ENCODE results near the gene ART3. TPM values are rescaled to one million over a fixed set of nuclear protein-coding genes. Genes with fewer than 3 reads are reported as not detected.

The ART3 gene
- total RNA-seq, 1 experiment from 2014 or later: not detected

- no peak overlapping the region for H3K27ac ChIP-seq
- H3K9me3 ChIP-seq (ENCODE audit: insufficient read depth, low read depth): no peaks in the 10 kb centered on the region
- intact Hi-C loops (cut with micrococcal nuclease; ENCODE audit: unreplicated experiment): no loop called here
- no TSS peak for BruUV-seq (replicated peaks)
- no peaks in the 10 kb centered on the region for H3K9me2 ChIP-seq (ENCODE audit: insufficient read depth)
- no peaks in the 10 kb centered on the region for H3K36me3 ChIP-seq (ENCODE audit: low read depth)
- H3K4me1 ChIP-seq (replicated peaks; ENCODE audit: insufficient read depth): no peaks in the 10 kb centered on the region
- no peak overlapping the region for H3K4me3 ChIP-seq
- H2AFZ ChIP-seq: no peak overlapping the region
- H3F3A ChIP-seq (ENCODE audit: insufficient read depth, low read depth): no peaks in the 10 kb centered on the region
- no peaks in the 10 kb centered on the region for H3K79me2 ChIP-seq (ENCODE audit: low read depth)
- CTCF ChIA-PET: no interaction called here
- H4K20me1 ChIP-seq (ENCODE audit: insufficient read depth): no peaks in the 10 kb centered on the region
- POLR2A ChIA-PET (ENCODE audit: unreplicated experiment): no interaction called here
- no peak for TF ChIP-seq EZH2 (IDR thresholded peaks at IDR 0.05; ENCODE audit: low read depth)
- TF ChIP-seq, protein P1, sequence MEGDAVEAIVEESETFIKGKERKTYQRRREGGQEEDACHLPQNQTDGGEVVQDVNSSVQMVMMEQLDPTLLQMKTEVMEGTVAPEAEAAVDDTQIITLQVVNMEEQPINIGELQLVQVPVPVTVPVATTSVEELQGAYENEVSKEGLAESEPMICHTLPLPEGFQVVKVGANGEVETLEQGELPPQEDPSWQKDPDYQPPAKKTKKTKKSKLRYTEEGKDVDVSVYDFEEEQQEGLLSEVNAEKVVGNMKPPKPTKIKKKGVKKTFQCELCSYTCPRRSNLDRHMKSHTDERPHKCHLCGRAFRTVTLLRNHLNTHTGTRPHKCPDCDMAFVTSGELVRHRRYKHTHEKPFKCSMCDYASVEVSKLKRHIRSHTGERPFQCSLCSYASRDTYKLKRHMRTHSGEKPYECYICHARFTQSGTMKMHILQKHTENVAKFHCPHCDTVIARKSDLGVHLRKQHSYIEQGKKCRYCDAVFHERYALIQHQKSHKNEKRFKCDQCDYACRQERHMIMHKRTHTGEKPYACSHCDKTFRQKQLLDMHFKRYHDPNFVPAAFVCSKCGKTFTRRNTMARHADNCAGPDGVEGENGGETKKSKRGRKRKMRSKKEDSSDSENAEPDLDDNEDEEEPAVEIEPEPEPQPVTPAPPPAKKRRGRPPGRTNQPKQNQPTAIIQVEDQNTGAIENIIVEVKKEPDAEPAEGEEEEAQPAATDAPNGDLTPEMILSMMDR (conservative IDR thresholded peaks at IDR 0.05): no peak
- H3K27me3 ChIP-seq (ENCODE audit: insufficient read depth, low read depth): no peaks in the 10 kb centered on the region
- no peak overlapping the region for H3K4me2 ChIP-seq
- no peak for DNase-seq
Observed at GRCh38 chr4:76078033-76078613, 3.6 kb downstream of the ART3 start.

- Histone ChIP-seq H3F3A (ENCODE audit: insufficient read depth, low read depth) (no peaks in the 10 kb centered on the region), H3K36me3 (ENCODE audit: low read depth) (no peaks in the 10 kb centered on the region), H3K4me2 (no peak overlapping the region), H4K20me1 (ENCODE audit: insufficient read depth) (no peaks in the 10 kb centered on the region), H3K4me1 (replicated peaks; ENCODE audit: insufficient read depth) (peaks cover 5% of the 10 kb centered on the region; the same call in 1 of the 2 replicates), H3K4me3 (no peak overlapping the region), H3K9me2 (ENCODE audit: insufficient read depth) (no peaks in the 10 kb centered on the region), H3K27me3 (ENCODE audit: insufficient read depth, low read depth) (no peaks in the 10 kb centered on the region), H2AFZ (no peak overlapping the region), H3K27ac (no peak overlapping the region), H3K9me3 (ENCODE audit: insufficient read depth, low read depth) (no peaks in the 10 kb centered on the region), H3K79me2 (ENCODE audit: low read depth) (no peaks in the 10 kb centered on the region)
- ChIA-PET CTCF (interaction anchor here (0.6 kb wide), 1 partner anchor 291 kb away, joined by 3 read pairs; no protein-coding TSS in a partner anchor), POLR2A (ENCODE audit: unreplicated experiment) (interaction anchor here (0.6 kb wide), 1 partner anchor 180 kb away, joined by 3 read pairs; no protein-coding TSS in a partner anchor)
- no TSS peak for BruUV-seq (replicated peaks)
- intact Hi-C loops (cut with micrococcal nuclease; ENCODE audit: unreplicated experiment): no loop called here
- DNase-seq: no peak
- TF ChIP-seq, protein P1 (conservative IDR thresholded peaks at IDR 0.05): no peak
- no peak for TF ChIP-seq EZH2 (IDR thresholded peaks at IDR 0.05; ENCODE audit: low read depth)
Observed at GRCh38 chr4:76083386-76083988, 9.0 kb downstream of the ART3 start.

DNA sequence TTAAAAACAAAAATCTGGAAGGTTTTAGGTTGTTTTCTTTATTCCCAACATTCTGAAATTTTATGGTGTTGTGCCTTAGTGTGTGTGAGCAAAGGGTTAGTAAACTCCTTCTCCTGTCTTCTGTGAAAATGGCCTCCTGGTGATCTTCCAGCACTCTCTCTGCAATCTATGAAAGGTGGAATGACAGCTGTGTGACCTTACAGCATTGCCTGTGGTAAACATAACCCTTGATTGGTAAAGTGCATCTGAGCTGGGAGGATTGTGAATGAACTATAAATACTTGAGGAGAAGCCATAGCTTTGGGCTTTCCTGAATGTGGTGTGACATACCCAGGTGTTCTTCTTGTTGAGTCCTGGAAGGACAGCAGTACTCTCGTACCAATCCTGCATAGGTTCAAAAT is 10.0 kb downstream of the ART3 start:
- ChIA-PET POLR2A (ENCODE audit: unreplicated experiment) (interaction anchor here (0.6 kb wide), 1 partner anchor 84 kb away, joined by 3 read pairs; no protein-coding TSS in a partner anchor), CTCF (no interaction called here)
- no peak overlapping the region for H3K27ac ChIP-seq
- H3K9me2 ChIP-seq (ENCODE audit: insufficient read depth): no peaks in the 10 kb centered on the region
- intact Hi-C loops (cut with micrococcal nuclease; ENCODE audit: unreplicated experiment): no loop called here
- H3K36me3 ChIP-seq (ENCODE audit: low read depth): no peaks in the 10 kb centered on the region
- no peaks in the 10 kb centered on the region for H3K27me3 ChIP-seq (ENCODE audit: insufficient read depth, low read depth)
- H3K79me2 ChIP-seq (ENCODE audit: low read depth): no peaks in the 10 kb centered on the region
- no peaks in the 10 kb centered on the region for H3F3A ChIP-seq (ENCODE audit: insufficient read depth, low read depth)
- no peak overlapping the region for H2AFZ ChIP-seq
- no peak for TF ChIP-seq EZH2 (IDR thresholded peaks at IDR 0.05; ENCODE audit: low read depth)
- TF ChIP-seq, protein P1 (conservative IDR thresholded peaks at IDR 0.05): no peak
- H3K4me3 ChIP-seq: no peak overlapping the region
- BruUV-seq (replicated peaks): no TSS peak
- no peaks in the 10 kb centered on the region for H4K20me1 ChIP-seq (ENCODE audit: insufficient read depth)
- H3K4me1 ChIP-seq (replicated peaks; ENCODE audit: insufficient read depth): peaks cover 5% of the 10 kb centered on the region; the same call in 1 of the 2 replicates
- H3K4me2 ChIP-seq: no peak overlapping the region
- no peaks in the 10 kb centered on the region for H3K9me3 ChIP-seq (ENCODE audit: insufficient read depth, low read depth)
- DNase-seq: no peak
